ENCODE data around the gene SDR42E1.

- TF ChIP-seq HOXA7 (CRISPR knock-in tag; IDR thresholded peaks at IDR 0.05): no peak
- TF ChIP-seq CTCF (IDR thresholded peaks at IDR 0.05): no peak
- TF ChIP-seq NR3C1 (IDR thresholded peaks at IDR 0.05): no peak
- no peak for TF ChIP-seq CEBPB (IDR thresholded peaks at IDR 0.05)
- no peak for TF ChIP-seq RFX5 (IDR thresholded peaks at IDR 0.05)
- TF ChIP-seq HMGXB4 (CRISPR knock-in tag; IDR thresholded peaks at IDR 0.05; ENCODE audit: borderline replicate concordance): no peak
- TF ChIP-seq POLR2A (IDR thresholded peaks at IDR 0.05; ENCODE audit: low read length): no peak
- TF ChIP-seq JUN (IDR thresholded peaks at IDR 0.05): no peak
- no peak for TF ChIP-seq SREBF2 (IDR thresholded peaks at IDR 0.05)
- no peak for TF ChIP-seq RAD21 (conservative IDR thresholded peaks at IDR 0.05 in 1 of 2, IDR thresholded peaks at IDR 0.05 in 1 of 2)
These were observed 26.0 kb upstream of the SDR42E1 start for GRCh38 chr16:82037251-82037650.
